GM12874 (cell line): ENCODE results near the gene ANKZF1.

Source experiments
- TF ChIP-seq, protein P1 (sequence below): IDR thresholded peaks from 2 replicates; pipeline ENCODE4 v1.5.1; 2011; ENCODE audit warnings: low read depth, mild to moderate bottlenecking, control low read depth, low read length, moderate library complexity; ENCODE audit not compliant: insufficient read depth

The ANKZF1 gene

DNA sequence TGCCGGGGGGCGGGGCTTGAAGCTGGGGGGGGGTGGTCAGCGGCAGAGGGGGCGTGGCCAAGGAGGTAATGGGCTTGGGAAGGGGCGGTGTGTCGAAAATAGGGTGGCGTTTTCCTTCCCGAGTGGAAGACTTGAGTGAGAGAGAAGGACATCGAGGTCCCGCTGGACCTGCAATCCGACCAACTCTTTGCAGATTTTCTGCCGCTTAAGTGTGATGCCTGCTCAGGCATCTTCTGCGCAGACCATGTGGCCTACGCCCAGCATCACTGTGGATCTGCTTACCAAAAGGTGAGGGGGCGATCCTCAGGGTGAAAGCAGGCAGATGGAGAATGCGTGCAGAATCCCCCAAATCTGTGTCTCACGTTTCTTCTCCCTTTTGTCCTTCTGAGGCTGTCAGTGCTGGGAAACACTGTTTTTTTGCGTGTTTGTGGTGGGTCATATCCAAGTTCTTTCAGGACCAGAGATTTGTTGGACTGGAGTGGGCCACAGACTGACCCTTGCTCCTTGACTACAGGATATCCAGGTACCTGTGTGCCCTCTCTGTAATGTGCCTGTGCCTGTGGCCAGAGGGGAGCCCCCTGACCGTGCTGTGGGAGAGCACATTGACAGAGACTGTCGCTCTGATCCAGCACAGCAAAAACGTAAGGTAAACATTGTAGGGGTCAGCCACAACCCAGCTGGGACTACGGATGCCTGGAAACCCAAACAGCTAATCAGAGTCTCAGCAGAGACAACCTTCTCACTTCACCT is 22.3 kb upstream of the ANKZF1 start:
- TF ChIP-seq, protein P1, sequence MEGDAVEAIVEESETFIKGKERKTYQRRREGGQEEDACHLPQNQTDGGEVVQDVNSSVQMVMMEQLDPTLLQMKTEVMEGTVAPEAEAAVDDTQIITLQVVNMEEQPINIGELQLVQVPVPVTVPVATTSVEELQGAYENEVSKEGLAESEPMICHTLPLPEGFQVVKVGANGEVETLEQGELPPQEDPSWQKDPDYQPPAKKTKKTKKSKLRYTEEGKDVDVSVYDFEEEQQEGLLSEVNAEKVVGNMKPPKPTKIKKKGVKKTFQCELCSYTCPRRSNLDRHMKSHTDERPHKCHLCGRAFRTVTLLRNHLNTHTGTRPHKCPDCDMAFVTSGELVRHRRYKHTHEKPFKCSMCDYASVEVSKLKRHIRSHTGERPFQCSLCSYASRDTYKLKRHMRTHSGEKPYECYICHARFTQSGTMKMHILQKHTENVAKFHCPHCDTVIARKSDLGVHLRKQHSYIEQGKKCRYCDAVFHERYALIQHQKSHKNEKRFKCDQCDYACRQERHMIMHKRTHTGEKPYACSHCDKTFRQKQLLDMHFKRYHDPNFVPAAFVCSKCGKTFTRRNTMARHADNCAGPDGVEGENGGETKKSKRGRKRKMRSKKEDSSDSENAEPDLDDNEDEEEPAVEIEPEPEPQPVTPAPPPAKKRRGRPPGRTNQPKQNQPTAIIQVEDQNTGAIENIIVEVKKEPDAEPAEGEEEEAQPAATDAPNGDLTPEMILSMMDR: no peak

DNA sequence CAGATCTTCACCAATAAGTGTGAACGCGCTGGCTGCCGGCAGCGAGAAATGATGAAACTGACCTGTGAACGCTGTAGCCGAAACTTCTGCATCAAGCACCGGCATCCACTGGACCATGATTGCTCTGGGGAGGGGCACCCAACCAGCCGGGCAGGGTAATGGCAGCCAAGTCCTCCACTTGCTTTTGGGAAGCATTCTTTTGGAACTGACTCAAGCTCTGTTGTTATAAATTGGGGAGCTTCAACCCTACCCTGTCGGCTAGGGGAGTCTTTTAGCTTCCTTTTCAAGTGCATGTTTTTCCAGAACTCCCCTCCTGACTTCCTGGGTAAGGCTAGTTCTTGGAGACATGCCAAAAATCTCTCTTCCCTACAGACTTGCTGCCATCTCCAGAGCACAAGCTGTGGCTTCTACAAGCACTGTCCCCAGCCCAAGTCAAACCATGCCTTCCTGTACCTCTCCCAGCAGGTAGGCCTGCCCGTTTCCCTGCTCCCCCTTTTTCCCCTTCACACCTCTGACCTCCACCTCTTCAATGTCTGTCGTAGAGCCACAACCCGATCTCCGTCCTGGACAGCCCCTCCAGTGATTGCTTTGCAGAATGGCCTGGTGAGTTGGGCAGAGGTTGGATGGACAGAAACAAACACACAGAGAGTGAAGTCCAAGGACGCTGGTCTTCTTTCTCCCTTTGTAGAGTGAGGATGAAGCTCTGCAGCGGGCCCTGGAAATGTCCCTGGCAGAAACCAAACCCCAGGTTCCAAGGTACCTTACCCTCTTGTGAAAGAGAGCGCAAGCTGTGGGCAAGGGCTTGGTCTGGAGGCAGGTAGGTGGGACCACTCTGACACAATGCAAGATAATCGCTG is 21.5 kb upstream of the ANKZF1 start:
- TF ChIP-seq, protein P1: no peak

DNA sequence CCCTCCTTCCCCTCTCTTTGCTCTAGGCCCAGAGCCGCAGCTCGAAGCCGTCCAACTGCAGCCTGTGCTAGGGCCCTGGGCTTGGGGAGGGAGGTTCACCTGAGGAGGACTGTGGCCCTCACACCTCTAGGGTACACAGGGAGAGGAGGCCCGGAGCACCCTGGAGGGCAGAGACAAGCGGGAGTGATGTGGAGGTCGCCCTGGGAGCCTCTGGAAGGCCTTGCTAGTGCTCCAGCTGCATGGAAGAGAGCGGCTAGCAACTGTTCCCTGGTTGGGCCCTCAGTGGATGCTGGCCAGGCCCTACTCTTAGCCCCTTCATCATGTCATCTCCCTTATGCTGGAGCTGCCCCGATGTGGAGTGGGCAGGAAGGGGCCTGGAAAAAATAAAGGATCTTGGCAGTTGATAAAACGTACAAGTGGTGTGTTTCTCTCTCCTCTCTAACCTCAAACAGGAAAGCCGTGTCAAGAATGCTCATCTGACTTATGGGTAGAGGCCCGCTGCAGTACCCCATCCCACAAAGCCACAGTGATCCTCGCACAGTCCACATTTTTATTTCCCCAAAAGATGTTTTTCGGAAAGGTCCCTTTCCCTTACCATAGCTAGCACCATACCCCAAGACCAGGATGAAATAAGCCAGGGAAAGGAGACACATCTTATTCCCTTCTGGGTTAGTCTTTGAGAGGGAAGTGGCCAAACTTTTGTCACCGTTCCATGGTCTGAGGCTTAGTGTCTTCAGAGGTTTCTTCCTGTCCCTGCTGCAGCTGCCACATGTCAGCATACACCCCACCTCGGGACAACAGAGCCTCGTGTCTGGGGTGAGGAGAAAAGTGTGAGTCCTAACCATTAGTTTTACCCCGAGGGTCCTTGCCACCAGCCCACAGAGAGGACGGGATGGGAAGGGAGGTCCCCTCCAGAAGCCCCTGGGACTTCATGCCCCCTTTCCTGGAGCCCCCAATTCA is 20.1 kb upstream of the ANKZF1 start:
- TF ChIP-seq, protein P1: no peak

DNA sequence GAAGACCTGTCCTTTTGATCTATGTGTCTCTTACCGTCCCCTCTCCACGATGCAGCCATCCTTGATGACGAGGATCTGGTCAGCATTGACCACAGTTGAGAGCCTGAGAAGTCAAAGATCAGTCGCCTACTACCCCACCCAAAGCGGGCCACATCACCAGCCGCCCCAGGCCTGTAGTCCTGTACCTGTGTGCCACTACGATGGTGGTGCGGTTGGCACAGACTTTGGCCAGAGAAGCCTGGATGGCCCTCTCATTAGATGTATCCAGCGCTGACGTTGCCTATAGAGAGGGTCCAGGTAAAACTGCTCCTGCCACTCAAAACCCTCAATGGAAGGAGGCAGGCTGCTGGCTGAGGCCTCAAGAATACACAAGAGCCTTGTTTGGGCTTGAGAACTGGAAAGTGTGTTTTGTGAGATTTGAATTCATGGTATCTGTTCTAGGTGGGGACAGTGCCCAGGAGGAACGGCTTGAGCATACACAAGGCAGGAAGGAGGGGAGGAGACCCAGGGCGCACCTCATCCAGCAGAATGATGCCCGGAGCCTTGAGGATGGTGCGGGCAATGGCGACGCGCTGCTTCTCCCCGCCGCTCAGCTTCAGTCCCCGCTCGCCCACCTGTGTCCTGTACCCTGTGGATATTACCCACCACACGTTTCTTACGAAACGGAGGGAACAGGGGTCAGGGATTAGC is 19.3 kb upstream of the ANKZF1 start:
- TF ChIP-seq, protein P1: no peak

DNA sequence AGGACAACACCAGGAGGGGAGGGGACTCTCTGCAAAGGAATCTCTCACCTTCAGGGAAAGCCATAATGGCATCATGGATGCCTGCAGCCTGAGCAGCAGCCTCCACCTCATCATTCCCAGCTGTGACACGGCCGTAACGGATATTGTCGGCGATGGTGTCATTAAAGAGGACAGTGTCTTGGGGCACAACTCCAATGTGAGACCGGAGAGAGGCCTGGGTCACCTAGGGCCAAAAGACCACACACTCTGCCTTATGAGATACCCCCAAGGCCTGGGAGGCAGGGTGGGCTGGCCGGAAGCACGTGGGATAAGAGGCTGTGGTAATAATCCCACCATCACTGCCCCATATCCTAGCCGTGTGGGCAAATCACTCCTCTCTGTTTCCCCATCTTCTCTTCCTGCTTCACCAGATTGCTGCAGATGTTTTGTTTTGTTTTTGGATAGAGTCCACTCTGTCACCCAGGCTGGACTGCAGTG is 18.7 kb upstream of the ANKZF1 start:
- TF ChIP-seq, protein P1: no peak

DNA sequence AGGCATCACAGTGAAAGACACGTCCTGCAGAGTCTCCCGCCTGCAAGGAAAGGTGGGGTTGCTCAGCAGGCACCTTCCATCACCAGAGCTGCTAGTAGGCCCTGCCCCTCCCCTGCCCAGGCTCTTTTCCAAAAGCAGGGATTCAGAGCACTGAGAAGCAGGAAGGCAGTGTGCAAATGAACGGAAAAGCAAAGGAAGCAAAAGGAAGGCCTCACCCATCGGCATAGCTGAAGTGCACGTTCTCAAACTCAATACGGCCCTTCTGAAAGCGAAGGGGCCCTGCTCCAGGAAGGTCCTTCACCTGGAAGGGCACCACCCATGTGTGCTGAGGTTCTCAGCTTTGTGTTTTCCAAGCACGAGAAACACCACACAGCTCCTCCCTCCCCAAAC is 16.6 kb upstream of the ANKZF1 start:
- TF ChIP-seq, protein P1: no peak
